Renal cortex interstitium (tissue), 11 donors: Measurements from ENCODE around the gene CYTH4. TPM values are rescaled to one million over a fixed set of nuclear protein-coding genes. Genes with fewer than 3 reads are reported as not detected.

Experiments
- DNase-seq, 11 donors: peaks; one replicate each; pipeline ENCODE4 v3.0.0-alpha.2; 2013; ENCODE audit warnings: low read depth in 9 of 11, low spot score in 4 of 11; ENCODE audit errors: extremely low read depth in 1 of 11
- polyA plus RNA-seq, 3 donors: library from polyadenylated mRNA; unstranded; fragments of 120-200 nt; gene quantifications; one replicate each; pipeline ENCODE4 v1.2.1, GENCODE V29; 2013; ENCODE audit not compliant: insufficient read length in 3 of 3

CYTH4 gene
- polyA plus RNA-seq, 3 donors: 3.0 to 4.9 (median 3.6) TPM

- DNase-seq: no peak
Measured at GRCh38 chr22:37301144-37301830, 19.0 kb downstream of the CYTH4 start.

- DNase-seq: no peak
Measured at GRCh38 chr22:37302674-37303555, 20.6 kb downstream of the CYTH4 start.

- DNase-seq: no peak
Measured at GRCh38 chr22:37303821-37304274, 21.5 kb downstream of the CYTH4 start.

DNA sequence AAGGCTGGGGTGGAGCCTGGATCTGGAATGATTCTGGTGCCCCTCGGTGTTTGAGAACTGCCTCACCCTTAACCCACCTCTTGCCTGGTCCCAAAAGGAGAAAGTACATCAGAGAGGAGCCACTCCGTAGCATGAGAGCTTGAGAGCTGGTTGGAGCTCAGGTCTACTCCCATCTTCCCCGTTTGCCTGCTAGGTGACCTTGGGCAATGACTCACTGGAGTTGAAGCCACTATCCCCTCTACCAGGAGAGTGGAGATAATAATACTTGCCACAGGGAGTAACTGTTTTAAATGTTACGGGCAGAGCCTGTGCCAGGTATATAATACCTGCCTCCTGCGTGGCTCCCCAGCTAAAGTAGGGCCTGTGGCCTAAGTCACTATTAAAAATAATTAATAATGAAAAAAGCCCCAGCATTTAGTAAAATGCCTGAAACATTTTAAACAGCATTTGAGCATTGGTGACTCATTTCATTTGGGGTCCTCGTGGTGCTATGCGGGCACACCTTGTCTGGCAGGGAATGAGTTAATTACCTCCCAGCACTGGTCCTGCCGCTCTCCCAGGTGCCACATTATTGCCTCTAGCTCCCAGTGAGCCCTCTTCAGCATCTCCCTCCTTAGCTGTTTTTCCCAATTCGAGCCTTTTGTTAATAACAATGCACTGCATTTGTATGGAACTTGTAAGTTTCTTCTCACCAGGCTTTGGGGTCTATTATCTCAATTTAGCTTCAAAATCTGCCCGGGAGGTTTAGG, 22.5 kb downstream of the CYTH4 start:
- DNase-seq: no peak

DNA sequence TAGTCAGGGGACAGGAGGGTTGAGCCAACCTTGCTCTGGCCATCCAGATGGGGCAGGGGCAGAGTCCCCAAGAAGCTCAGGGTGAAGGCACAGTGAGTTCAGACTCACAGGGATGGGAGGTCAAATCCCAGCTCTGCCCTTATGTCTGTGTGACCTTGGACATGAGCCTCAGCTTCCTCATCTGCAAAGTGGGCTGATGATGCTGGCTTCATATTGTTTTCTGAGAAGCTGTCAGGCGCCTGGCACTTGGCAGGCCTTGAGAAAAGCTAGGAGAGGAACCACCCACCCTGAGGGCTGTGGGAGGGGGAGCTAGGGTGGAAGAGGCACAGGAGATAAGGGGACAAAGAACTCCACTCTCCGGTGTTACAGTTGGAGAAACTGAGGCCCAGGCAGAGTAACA, 23.6 kb downstream of the CYTH4 start:
- DNase-seq: no peak

GRCh38 chr22:37306494-37306829, 24.2 kb downstream of the CYTH4 start:
- DNase-seq: no peak

DNA sequence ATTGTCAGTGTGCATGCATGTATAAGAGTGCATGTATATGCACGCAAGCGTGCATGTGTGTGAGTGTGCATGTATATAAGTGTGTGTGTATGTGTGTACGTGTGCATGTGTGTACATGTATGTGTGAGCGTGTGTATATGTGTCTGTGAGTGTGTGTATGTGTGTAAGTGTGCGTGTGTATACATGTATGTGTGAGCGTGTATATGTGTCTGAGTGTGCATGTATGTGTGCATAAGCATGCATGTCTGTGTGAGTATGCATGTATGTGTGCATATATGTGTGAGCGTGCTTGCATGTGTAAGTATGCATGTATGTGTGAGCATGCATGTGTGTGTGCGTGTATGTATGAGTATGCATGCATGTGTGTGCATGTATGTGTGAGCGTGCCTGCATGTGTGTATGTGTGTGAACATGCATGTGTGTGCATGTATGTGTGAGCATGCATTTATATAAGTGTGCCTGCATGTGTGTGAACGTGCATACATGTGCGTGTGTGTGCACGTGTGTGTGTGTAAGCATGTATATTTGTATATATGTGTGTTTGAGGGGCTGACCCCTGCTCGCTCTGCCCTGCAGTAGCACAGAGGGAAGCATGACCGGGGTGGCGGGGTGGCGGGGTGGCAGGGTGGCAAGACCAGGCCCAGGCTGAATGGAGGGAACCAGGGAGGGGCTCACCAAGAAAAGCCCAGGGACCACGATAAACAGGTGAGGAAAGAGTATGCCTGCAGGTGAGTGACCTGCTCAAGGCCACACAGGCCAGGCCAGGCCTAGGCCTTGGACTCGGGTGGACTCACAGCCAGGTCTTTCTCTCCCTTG, 26.3 kb downstream of the CYTH4 start:
- DNase-seq: no peak

- no peak for DNase-seq
Measured at GRCh38 chr22:37309211-37310074, 27.1 kb downstream of the CYTH4 start.

GRCh38 chr22:37310075-37310606, 27.8 kb downstream of the CYTH4 start:
- DNase-seq: no peak

DNA sequence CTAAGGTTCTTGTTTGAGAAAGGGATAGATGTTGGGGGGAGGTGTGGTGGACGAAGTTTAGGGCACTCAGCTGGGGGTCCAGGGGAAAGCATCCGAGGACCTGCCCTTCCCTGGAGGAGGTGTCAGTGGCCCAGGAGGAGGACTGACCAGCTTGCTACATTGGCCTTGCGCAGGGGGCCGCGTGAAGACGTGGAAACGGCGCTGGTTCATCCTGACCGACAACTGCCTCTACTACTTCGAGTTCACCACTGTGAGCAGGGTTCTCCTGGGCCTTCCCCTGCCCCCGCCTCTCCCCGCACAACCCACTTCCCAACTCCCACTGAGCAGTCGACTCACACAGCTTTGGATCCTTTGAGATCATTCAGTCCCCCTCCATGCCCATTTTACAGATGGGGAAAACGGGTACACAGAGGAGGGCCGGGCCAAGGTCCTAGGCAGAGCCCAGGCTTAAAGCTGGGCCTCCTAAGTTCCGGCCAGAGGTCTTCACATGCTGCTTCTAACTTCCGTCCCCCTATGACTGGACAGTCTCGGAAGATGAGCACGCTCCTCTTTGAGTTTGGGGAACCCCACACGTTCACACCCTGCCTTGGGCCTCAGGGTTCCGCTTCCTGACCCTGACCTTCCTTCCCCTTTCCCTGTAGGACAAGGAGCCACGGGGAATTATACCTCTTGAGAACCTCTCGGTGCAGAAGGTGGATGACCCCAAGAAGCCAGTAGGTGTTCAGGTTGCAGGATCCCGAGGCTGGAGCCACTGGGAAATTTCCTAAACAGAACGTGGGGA, 28.7 kb downstream of the CYTH4 start:
- no peak for DNase-seq

GRCh38 chr22:37311761-37312312, 29.5 kb downstream of the CYTH4 start:
- no peak for DNase-seq

DNA sequence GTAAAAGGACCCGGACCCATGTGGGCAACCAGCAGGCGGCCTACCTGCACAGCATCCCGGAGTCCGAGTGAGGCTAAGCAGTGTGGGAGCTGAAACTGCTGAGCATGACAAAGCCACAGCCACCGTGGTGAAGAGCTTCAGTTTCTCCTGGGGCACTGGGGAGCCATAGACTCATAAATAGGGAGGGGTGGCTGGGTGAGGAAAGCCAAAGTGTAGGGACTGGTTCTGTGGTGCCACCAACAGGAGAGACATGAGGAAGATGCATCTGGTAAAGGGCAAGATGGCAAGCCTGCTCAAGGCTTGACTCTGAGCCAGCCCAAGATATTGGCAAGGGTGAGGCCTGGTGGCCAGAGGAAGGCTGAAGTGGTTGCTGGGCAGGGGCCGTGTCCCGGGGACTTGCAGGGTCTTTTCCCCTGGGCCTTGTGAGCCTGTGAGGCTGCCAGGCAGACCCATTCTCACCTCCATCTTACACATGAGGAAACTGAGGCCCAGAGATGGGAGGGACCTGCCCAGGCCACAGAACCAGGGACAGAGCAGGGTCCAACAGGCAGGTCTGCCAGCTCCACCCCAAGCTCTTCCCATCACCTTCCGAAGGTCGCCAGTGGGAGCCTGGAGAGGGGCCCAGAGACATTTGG, 30.4 kb downstream of the CYTH4 start:
- no peak for DNase-seq

DNA sequence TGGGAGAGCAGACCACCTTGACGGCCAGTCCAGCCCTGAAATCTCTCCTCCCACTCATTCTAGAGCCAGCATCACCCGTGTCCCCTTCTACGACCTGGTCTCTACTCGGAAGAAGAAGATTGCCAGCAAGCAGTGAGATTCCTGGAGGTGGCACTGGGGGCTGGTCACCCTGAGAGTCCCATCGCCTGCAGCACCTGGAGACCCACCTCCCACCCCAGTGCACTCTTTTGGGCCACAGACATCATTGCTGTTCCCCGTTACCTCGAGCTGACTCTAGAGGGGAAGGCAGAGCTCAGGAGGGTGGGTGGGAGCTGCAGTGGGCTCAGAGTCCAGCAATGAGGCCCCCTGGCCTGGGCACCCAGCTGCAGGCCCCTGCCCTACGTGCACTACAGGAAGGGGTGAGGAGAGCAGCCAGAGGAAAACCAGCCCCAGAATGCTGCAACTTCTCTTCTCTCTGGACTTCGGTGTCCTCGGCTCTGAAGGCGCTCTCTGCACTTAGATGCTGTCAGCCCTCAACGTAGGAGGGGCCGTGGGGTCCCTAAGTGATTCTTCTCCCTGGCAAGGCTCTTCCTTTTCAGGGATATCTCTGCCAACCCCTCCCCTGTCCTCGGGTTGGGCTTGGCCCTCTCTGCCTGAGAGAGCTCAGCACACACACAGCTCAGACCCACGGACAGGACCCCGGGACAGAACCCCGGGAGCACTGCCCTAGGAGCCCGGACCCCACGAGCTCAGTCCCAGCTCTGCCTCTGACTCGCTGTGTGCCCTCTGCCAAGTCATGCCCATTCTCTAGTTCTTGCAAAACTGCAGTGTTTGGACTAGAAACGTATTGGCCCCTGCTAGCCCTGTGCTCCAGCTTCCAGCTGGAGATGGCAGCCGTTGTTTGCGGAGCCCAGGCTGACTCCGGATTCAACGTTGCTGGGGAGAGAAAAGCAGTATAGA, 31.3 kb downstream of the CYTH4 start:
- no peak for DNase-seq

- no peak for DNase-seq
Measured at GRCh38 chr22:37314315-37315074, 32.2 kb downstream of the CYTH4 start.

GRCh38 chr22:37316405-37316804, 34.1 kb downstream of the CYTH4 start:
- DNase-seq: no peak
